ENCODE measurements around the gene OTUD3.

The OTUD3 gene

DNA sequence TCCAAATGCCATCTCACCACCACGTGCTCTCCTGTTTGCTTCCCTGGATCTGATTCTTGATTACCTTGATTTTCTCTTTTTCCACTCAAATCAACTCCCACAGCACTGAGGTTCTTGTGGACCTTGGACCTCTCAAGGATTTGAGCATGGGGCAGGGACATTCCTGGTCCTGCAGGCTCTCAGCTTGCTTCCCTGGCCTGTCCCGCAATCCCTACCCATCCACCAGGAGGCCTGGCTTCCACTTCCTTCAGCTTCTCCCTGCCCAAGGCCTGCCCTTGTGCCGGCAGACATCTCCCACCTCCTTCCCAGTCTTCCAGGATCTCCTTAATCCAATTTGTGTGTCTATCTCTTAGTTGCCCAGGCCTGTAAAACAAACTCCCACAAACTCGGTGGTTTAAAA is 75.6 kb downstream of the OTUD3 start:
- no peak for DNase-seq

DNA sequence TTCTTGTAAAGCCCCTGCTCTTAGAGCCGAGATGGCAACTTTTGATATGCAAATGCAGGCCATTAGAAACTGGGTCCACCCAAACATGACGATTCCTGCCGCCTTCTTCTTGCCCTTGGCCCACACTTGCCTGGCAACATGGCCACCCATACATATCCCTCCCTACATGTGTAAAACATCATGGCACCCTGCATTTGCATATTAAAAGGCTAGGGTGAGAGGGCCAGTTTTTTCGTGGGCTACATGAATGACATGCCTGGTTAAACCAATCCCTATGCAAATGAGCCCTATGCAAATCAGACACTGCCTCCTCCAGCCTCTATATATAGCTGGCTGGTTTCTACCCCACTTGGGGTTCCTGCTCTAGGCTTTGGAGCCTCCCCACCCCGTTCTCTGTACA is 78.4 kb downstream of the OTUD3 start:
- no peak for DNase-seq

Data from activated CD4-positive, alpha-beta T cell treated with anti-CD3 and anti-CD28 coated beads for 4 hours (primary cell).